Measurements from ENCODE around the gene VASH2. TPM values are rescaled to one million over a fixed set of nuclear protein-coding genes. Genes with fewer than 3 reads are reported as not detected.
"Not testable (repeated sequence)": the region's sequence is repeated elsewhere in the genome, so short reads cannot be mapped to it uniquely, and the experiment has no call there.

Gene VASH2
- total and polyA plus RNA-seq, 2 experiments from 2014 or later, result 129 to 381 TPM

DNA sequence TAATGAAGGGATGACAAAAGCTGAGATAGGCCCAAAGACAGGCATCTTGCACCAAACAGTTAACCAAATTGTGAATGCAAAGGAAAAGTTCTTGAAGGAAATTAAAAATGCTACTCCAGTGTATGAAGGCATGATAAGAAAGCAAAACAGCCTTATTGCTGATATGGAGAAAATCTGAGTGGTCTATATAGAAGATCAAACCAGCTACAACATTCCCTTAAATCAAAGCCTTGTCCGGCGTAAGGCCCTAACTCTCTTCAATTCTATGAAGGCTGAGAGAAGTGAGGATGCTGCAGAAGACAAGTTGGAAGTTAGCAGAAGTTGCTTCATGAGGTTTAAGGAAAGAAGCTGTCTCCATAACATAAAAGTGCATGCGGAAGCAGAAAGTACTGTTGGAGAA, 69.7 kb downstream of the VASH2 start:
- H3K27ac Mint-ChIP-seq, result no peak overlapping the region
- Histone ChIP-seq H3K9me2 (ENCODE audit: insufficient read depth) (0 out of 2 replicates have a peak, but pooled peaks cover 15% of the 10 kb centered on the region), H3K27me3 (ENCODE audit: insufficient read depth) (no peaks in the 10 kb centered on the region), H2AFZ (no peak overlapping the region), H3K36me3 (ENCODE audit: insufficient read depth) (no peaks in the 10 kb centered on the region), H3K79me2 (replicated peaks; ENCODE audit: insufficient read depth) (0 out of 2 replicates have a peak, but pooled peaks cover under 1% of the 10 kb centered on the region), H3K4me3 (no peak overlapping the region), H3K4me2 (no peak overlapping the region), H3K4me1 (ENCODE audit: insufficient read depth) (no peaks in the 10 kb centered on the region), H3K27ac (ENCODE audit: low read depth) (no peak overlapping the region), H4K20me1 (replicated peaks; ENCODE audit: insufficient read depth) (no peaks in the 10 kb centered on the region), H3F3A (replicated peaks; ENCODE audit: low read depth) (no peaks in the 10 kb centered on the region; the same call in 1 of the 2 replicates)
- ATAC-seq (no peak), DNase-seq (ENCODE audit: low spot score) (no peak)
- TF ChIP-seq JUNB (IDR thresholded peaks at IDR 0.05; ENCODE audit: unreplicated experiment), result no peak
- peaks cover 4% of the 10 kb centered on the region for H3K9me3 Mint-ChIP-seq
- H3K36me3 Mint-ChIP-seq (ENCODE audit: low read depth), result peaks cover 1% of the 10 kb centered on the region; the same call in 1 of the 3 replicates
- no peaks in the 10 kb centered on the region for H3K4me1 Mint-ChIP-seq
- H3K27me3 Mint-ChIP-seq (ENCODE audit: insufficient read depth, low read depth, poor library complexity), result no peaks in the 10 kb centered on the region
- no peak overlapping the region for H3K4me3 Mint-ChIP-seq

DNA sequence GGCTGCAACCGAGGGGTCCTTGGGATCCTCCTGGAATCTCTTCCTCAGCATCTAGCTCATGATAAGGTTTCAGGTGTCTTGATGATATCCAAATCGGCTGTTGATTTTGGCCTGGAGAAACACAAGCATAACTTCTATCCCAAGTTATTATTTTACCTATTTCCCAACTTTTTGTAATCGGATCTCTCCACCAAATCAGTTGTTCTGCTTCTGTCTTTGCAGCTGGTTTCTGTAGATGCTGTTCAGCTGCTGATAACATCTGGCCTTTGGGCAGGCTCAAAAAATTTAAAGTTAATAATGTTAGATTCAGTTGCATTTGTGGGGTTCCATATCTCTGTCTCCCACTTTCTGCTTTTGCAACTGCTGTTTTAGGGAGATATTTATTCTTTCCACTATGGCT, 76.7 kb downstream of the VASH2 start:
- H3K27me3 Mint-ChIP-seq (ENCODE audit: insufficient read depth, low read depth, poor library complexity); H3K27ac ChIP-seq (ENCODE audit: low read depth); H3K36me3 ChIP-seq (ENCODE audit: insufficient read depth); H3K36me3 Mint-ChIP-seq (ENCODE audit: low read depth); H3K4me2 ChIP-seq; ATAC-seq; H3K4me3 Mint-ChIP-seq; H3K79me2 ChIP-seq (replicated peaks; ENCODE audit: insufficient read depth); H3F3A ChIP-seq (replicated peaks; ENCODE audit: low read depth); H3K4me1 ChIP-seq (ENCODE audit: insufficient read depth); DNase-seq (ENCODE audit: low spot score); H3K27ac Mint-ChIP-seq; H3K4me1 Mint-ChIP-seq; H2AFZ ChIP-seq; H3K27me3 ChIP-seq (ENCODE audit: insufficient read depth); H4K20me1 ChIP-seq (replicated peaks; ENCODE audit: insufficient read depth); H3K4me3 ChIP-seq: not testable (repeated sequence)
- H3K9me3 Mint-ChIP-seq, result peaks cover 28% of the 10 kb centered on the region
- H3K9me2 ChIP-seq (ENCODE audit: insufficient read depth), result 0 out of 2 replicates have a peak, but pooled peaks cover 14% of the 10 kb centered on the region

GRCh38 chr1:213032651-213033050, 82.3 kb downstream of the VASH2 start:
- Histone ChIP-seq H3K79me2 (replicated peaks; ENCODE audit: insufficient read depth) (no peaks in the 10 kb centered on the region), H3K4me1 (ENCODE audit: insufficient read depth) (no peaks in the 10 kb centered on the region), H3K4me3 (no peak overlapping the region), H3K27ac (ENCODE audit: low read depth) (no peak overlapping the region), H3K36me3 (ENCODE audit: insufficient read depth) (no peaks in the 10 kb centered on the region; the same call in 1 of the 2 replicates), H2AFZ (no peak overlapping the region), H3K4me2 (no peak overlapping the region), H3F3A (replicated peaks; ENCODE audit: low read depth) (no peaks in the 10 kb centered on the region), H4K20me1 (replicated peaks; ENCODE audit: insufficient read depth) (no peaks in the 10 kb centered on the region), H3K9me2 (ENCODE audit: insufficient read depth) (0 out of 2 replicates have a peak, but pooled peaks cover 7% of the 10 kb centered on the region), H3K27me3 (ENCODE audit: insufficient read depth) (no peaks in the 10 kb centered on the region)
- H3K9me3 Mint-ChIP-seq, result peaks cover 7% of the 10 kb centered on the region
- H3K4me1 Mint-ChIP-seq, result no peaks in the 10 kb centered on the region
- no peak for ATAC-seq
- no peaks in the 10 kb centered on the region for H3K36me3 Mint-ChIP-seq (ENCODE audit: low read depth)
- TF ChIP-seq POLR2AphosphoS5 (IDR thresholded peaks at IDR 0.05; ENCODE audit: low read depth), result no peak
- no peak for TF ChIP-seq JUNB (IDR thresholded peaks at IDR 0.05; ENCODE audit: unreplicated experiment)
- no peak for TF ChIP-seq ZNF331 (CRISPR knock-in tag; IDR thresholded peaks at IDR 0.05; ENCODE audit: low read depth)
- no peak for TF ChIP-seq EZH2 (IDR thresholded peaks at IDR 0.05; ENCODE audit: low read depth, unreplicated experiment)
- TF ChIP-seq, protein P1, sequence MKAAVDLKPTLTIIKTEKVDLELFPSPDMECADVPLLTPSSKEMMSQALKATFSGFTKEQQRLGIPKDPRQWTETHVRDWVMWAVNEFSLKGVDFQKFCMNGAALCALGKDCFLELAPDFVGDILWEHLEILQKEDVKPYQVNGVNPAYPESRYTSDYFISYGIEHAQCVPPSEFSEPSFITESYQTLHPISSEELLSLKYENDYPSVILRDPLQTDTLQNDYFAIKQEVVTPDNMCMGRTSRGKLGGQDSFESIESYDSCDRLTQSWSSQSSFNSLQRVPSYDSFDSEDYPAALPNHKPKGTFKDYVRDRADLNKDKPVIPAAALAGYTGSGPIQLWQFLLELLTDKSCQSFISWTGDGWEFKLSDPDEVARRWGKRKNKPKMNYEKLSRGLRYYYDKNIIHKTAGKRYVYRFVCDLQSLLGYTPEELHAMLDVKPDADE (IDR thresholded peaks at IDR 0.05), result no peak
- TF ChIP-seq ZNF114 (CRISPR knock-in tag; IDR thresholded peaks at IDR 0.05), result no peak
- TF ChIP-seq, protein P2, sequence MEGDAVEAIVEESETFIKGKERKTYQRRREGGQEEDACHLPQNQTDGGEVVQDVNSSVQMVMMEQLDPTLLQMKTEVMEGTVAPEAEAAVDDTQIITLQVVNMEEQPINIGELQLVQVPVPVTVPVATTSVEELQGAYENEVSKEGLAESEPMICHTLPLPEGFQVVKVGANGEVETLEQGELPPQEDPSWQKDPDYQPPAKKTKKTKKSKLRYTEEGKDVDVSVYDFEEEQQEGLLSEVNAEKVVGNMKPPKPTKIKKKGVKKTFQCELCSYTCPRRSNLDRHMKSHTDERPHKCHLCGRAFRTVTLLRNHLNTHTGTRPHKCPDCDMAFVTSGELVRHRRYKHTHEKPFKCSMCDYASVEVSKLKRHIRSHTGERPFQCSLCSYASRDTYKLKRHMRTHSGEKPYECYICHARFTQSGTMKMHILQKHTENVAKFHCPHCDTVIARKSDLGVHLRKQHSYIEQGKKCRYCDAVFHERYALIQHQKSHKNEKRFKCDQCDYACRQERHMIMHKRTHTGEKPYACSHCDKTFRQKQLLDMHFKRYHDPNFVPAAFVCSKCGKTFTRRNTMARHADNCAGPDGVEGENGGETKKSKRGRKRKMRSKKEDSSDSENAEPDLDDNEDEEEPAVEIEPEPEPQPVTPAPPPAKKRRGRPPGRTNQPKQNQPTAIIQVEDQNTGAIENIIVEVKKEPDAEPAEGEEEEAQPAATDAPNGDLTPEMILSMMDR (conservative IDR thresholded peaks at IDR 0.05; ENCODE audit: low read depth in 2 of 2), result no peak
- TF ChIP-seq, protein P3, sequence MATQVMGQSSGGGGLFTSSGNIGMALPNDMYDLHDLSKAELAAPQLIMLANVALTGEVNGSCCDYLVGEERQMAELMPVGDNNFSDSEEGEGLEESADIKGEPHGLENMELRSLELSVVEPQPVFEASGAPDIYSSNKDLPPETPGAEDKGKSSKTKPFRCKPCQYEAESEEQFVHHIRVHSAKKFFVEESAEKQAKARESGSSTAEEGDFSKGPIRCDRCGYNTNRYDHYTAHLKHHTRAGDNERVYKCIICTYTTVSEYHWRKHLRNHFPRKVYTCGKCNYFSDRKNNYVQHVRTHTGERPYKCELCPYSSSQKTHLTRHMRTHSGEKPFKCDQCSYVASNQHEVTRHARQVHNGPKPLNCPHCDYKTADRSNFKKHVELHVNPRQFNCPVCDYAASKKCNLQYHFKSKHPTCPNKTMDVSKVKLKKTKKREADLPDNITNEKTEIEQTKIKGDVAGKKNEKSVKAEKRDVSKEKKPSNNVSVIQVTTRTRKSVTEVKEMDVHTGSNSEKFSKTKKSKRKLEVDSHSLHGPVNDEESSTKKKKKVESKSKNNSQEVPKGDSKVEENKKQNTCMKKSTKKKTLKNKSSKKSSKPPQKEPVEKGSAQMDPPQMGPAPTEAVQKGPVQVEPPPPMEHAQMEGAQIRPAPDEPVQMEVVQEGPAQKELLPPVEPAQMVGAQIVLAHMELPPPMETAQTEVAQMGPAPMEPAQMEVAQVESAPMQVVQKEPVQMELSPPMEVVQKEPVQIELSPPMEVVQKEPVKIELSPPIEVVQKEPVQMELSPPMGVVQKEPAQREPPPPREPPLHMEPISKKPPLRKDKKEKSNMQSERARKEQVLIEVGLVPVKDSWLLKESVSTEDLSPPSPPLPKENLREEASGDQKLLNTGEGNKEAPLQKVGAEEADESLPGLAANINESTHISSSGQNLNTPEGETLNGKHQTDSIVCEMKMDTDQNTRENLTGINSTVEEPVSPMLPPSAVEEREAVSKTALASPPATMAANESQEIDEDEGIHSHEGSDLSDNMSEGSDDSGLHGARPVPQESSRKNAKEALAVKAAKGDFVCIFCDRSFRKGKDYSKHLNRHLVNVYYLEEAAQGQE (IDR thresholded peaks at IDR 0.05; ENCODE audit: unreplicated experiment), result no peak
- no peak for TF ChIP-seq STAT1 (IDR thresholded peaks at IDR 0.05; ENCODE audit: unreplicated experiment)
- TF ChIP-seq CREB1 (CRISPR knock-in tag; IDR thresholded peaks at IDR 0.05; ENCODE audit: low read depth), result no peak
- DNase-seq (ENCODE audit: low spot score), result no peak
- peaks cover 5% of the 10 kb centered on the region for H3K27me3 Mint-ChIP-seq (ENCODE audit: insufficient read depth, low read depth, poor library complexity)
- no peak overlapping the region for H3K27ac Mint-ChIP-seq
- no peak overlapping the region for H3K4me3 Mint-ChIP-seq
